Heart right ventricle (tissue), 16 donors: ENCODE results near the gene CCDC92B. TPM values are rescaled to one million over a fixed set of nuclear protein-coding genes. Genes with fewer than 3 reads are reported as not detected.

Experiments
- ATAC-seq, 8 donors: fragments of 200-7000 bp; cut with Tn5 transposase; one replicate each; pipeline ENCODE4 v1.9.1; 2020; ENCODE audit warnings: mild to moderate bottlenecking in 8 of 8, moderate library complexity in 8 of 8, moderate number of reproducible peaks in 1 of 8
- DNase-seq, 2 donors: peaks; one replicate each; pipeline ENCODE4 v3.0.0-alpha.2; 2020
- H3K27ac ChIP-seq, 10 donors: fragments of 200-600 bp; sonication (generic) in 2 of 10; one replicate each; pipeline versions ENCODE4 v1.5.0 to v1.8.0; 2020 to 2022; ENCODE audit warnings: mild to moderate bottlenecking in 3 of 10
- H3K27me3 ChIP-seq, 7 donors: fragments of 200-600 bp; one replicate each; pipeline ENCODE4 v1.8.0; 2021 to 2022; ENCODE audit warnings: mild to moderate bottlenecking in 2 of 7
- H3K36me3 ChIP-seq, 9 donors: fragments of 200-600 bp; sonication (generic) in 1 of 9; one replicate each; pipeline versions ENCODE4 v1.5.0 to v1.8.0; 2020 to 2022; ENCODE audit warnings: mild to moderate bottlenecking in 2 of 9
- H3K4me1 ChIP-seq, 9 donors: fragments of 200-600 bp; sonication (generic) in 1 of 9; one replicate each; pipeline versions ENCODE4 v1.5.0 to v1.8.0; 2020 to 2022; ENCODE audit warnings: mild to moderate bottlenecking in 4 of 9
- H3K4me3 ChIP-seq, 10 donors: fragments of 200-600 bp; sonication (generic) in 2 of 10; one replicate each; pipeline versions ENCODE4 v1.5.0 to v1.8.0; 2020 to 2022; ENCODE audit warnings: mild to moderate bottlenecking in 7 of 10, moderate library complexity in 2 of 10
- H3K9me3 ChIP-seq, 11 donors: fragments of 200-600 bp in 10 of 11; sonication (generic) in 2 of 11; one replicate each; pipeline versions ENCODE4 v1.5.0 to v1.8.0; 2013 to 2022; ENCODE audit warnings: mild to moderate bottlenecking in 2 of 11, control low read depth in 1 of 11, moderate library complexity in 1 of 11
- WGBS, 2 donors: extraction: QIAGEN DNeasy Blood & Tissue Kit; methylation state at CpG; one replicate each; pipeline ENCODE4 v1.1.7; 2013; ENCODE audit warnings: inconsistent platforms in 1 of 2; 5-methylcytosine and 5-hydroxymethylcytosine counted together
- intact Hi-C, 10 donors: fragments of 100-400 bp; cut with DNase I; formaldehyde crosslinking; loops; one replicate each; pipeline versions ENCODE4 v1.11.1 to v1.14.2; 2022
- polyA plus RNA-seq, 2 donors: library from polyadenylated mRNA; stranded (reverse); fragments of 200-250 nt; gene quantifications; one replicate each; pipeline ENCODE4 v1.2.3, GENCODE V29; 2013
- total RNA-seq, 10 donors: library from RNA; stranded (reverse); fragmentation: NEBNext Ultra II Directional in 3 of 10; extraction: Animal tissue kit (Norgen Biotek cat#: 25700) in 3 of 10; gene quantifications; one replicate each; pipeline versions ENCODE4 v1.2.1 to v1.2.4, GENCODE V29; 2021 to 2023
- TF ChIP-seq, protein P1 (sequence below), 9 donors: fragments of 200-600 bp; sonication (generic) in 2 of 9; IDR thresholded peaks; one replicate each; pipeline versions ENCODE4 v1.5.0 to v1.8.0; 2021 to 2022; ENCODE audit warnings: antibody characterized with exemption in 9 of 9, mild to moderate bottlenecking in 5 of 9, moderate library complexity in 1 of 9
- donor health status: Arrhythmogenic right ventricular cardiomyopathy.
- donor health status: ischemic (EF 13 %, LVEDD 7.1; RV severe dilation, severe dysfunction).
- donor health status: healthy with polysubstance abuse.
- donor health status: DM: no; HTN: yes; CAD: no.
- donor health status: DM: no; HTN: no; CAD: no.
- donor health status: ischemic (EF 25% LVEDD 6.9; RV normal size, moderate dysfunction).
- donor health status: ischemic (EF 25% LVEDD 5.7; RV mildly dilated, moderate dysfunction).
- donor health status: healthy.
- donor health status: DM: yes; HTN: yes; CAD: no.
- donor health status: Ischemic cardiomyopathy.
- donor health status: ischemic (EF 35%, LVEDD 5.7; RV mildly dilated, moderate dysfunction).
- donor health status: nonischemic (EF 11% LVEDD 7.7; RV severe dilation, severe dysfunction).
- donor health status: DM: yes; HTN: yes; CAD: no.
- donor health status: PGD.
- donor health status: ischemic (EF 29% LVEDD 5.4; RV normal size, mild dysfunction).
- donor health status: nonischemic (EF 23%, LVEDD 6.1; RV moderate dilation, normal function).

CCDC92B gene
- total and polyA plus RNA-seq, 12 donors: 0.06 to 0.44 (median 0.19) TPM

DNA sequence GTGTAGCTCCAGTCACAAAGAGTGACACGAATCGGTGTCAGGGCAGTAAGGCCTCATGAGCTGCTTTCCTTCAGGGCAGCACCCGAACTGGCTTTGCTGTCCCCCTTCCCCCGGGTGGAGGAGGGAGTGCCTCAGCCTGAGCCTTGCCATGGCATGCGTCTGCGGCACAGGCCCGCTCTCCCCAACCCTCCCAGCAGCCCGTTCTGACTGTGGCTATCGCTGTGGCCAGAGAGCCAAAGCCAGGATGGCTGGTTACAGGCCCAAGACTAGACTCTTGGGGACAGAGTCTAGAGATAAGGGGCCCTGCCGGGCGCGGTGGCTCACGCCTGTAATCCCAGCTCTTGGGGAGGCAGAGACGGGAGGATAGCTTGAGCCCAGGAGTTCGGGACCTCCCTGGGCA is 63.8 kb downstream of the CCDC92B start:
- H3K9me3 ChIP-seq: no peaks in the 10 kb centered on the region
- H3K4me3 ChIP-seq: no peak overlapping the region
- no peaks in the 10 kb centered on the region for H3K27me3 ChIP-seq
- H3K4me1 ChIP-seq: peaks cover 7 to 51% (median 33%) of the 10 kb centered on the region in 9 donors
- intact Hi-C loops: loop anchor here in 3 of 10 donors (10.0 kb wide), 2 partner anchors 91 to 171 kb away; partner anchors contain the start of genes METTL16 (in 2 of the 3) and PAFAH1B1 (in 1 of the 3)
- H3K27ac ChIP-seq: peak overlapping the region in 4 of 10 donors; percentile 43 to 68 (median 51)
- peak in 1 of 2 donors; percentile 20 for DNase-seq
- TF ChIP-seq, protein P1, sequence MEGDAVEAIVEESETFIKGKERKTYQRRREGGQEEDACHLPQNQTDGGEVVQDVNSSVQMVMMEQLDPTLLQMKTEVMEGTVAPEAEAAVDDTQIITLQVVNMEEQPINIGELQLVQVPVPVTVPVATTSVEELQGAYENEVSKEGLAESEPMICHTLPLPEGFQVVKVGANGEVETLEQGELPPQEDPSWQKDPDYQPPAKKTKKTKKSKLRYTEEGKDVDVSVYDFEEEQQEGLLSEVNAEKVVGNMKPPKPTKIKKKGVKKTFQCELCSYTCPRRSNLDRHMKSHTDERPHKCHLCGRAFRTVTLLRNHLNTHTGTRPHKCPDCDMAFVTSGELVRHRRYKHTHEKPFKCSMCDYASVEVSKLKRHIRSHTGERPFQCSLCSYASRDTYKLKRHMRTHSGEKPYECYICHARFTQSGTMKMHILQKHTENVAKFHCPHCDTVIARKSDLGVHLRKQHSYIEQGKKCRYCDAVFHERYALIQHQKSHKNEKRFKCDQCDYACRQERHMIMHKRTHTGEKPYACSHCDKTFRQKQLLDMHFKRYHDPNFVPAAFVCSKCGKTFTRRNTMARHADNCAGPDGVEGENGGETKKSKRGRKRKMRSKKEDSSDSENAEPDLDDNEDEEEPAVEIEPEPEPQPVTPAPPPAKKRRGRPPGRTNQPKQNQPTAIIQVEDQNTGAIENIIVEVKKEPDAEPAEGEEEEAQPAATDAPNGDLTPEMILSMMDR (IDR thresholded peaks at IDR 0.05): no peak
- WGBS, 2 donors: 71 to 76% methylated on average over 15 of the region's 15 CpGs
- ATAC-seq: peak in 2 of 8 donors; percentile 2
- peaks cover 0 to 64% (median 31%) of the 10 kb centered on the region in 9 donors for H3K36me3 ChIP-seq

DNA sequence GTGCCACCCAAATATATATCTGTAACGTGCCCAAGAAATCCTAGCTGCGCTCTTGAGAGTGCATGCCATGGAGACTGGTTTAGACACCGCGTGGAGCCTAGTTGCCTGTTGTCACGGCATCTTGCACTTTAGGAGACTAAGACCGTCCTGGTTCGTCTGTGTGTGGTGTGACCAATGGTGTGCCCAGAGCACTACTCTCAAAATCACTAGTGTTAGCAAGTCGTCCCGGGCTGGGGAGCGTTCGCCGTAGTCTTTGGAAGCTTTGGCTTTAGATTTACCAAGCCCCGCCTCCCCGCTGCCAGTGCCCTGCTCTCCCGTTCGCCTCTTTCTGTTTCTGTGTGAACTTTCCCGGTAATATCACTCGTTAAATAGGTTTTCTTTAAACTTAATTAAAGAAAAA is 64.9 kb downstream of the CCDC92B start:
- intact Hi-C loops: loop anchor here in 3 of 10 donors (10.0 kb wide), 2 partner anchors 90 to 170 kb away; partner anchors contain the start of genes METTL16 (in 2 of the 3) and PAFAH1B1 (in 1 of the 3)
- peaks cover 7 to 42% (median 30%) of the 10 kb centered on the region in 9 donors for H3K4me1 ChIP-seq
- no peak overlapping the region for H3K27ac ChIP-seq
- no peaks in the 10 kb centered on the region for H3K27me3 ChIP-seq
- WGBS, 2 donors: 91% methylated on average over 18 of the region's 18 CpGs
- ATAC-seq (no peak), DNase-seq (no peak)
- no peak overlapping the region for H3K4me3 ChIP-seq
- TF ChIP-seq, protein P1 (IDR thresholded peaks at IDR 0.05): no peak
- no peaks in the 10 kb centered on the region for H3K9me3 ChIP-seq
- H3K36me3 ChIP-seq: peaks cover 0 to 66% (median 33%) of the 10 kb centered on the region in 9 donors

DNA sequence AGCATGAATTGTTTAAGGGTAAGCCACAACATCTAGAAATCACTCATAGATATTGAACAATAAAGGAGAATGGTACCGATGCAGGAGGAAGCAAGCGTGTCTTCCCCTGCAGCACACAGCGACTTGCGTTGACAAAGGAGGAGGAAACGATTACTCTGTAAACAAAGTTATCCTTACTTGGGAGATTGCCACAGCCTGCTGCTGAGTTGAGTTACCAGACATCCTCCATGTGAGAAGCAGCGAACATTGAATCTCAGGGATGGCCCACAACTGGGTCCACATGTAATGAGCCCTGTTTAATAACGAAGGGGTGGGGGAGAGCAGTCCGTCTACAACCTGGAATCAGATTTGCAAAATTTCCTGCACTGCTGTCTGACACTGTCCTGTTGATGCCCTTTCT is 65.5 kb downstream of the CCDC92B start:
- H3K36me3 ChIP-seq: peaks cover 0 to 63% (median 33%) of the 10 kb centered on the region in 9 donors
- H3K9me3 ChIP-seq: no peaks in the 10 kb centered on the region
- intact Hi-C loops: loop anchor here in 3 of 10 donors (10.0 kb wide), 2 partner anchors 89 to 169 kb away; partner anchors contain the start of genes METTL16 (in 2 of the 3) and PAFAH1B1 (in 1 of the 3)
- no peak overlapping the region for H3K27ac ChIP-seq
- ATAC-seq (no peak), DNase-seq (no peak)
- WGBS, 2 donors: 59 to 70% methylated on average over 8 of the region's 8 CpGs
- H3K4me3 ChIP-seq: no peak overlapping the region
- peaks cover 2 to 36% (median 24%) of the 10 kb centered on the region in 9 donors for H3K4me1 ChIP-seq
- TF ChIP-seq, protein P1 (IDR thresholded peaks at IDR 0.05): no peak
- H3K27me3 ChIP-seq: no peaks in the 10 kb centered on the region

DNA sequence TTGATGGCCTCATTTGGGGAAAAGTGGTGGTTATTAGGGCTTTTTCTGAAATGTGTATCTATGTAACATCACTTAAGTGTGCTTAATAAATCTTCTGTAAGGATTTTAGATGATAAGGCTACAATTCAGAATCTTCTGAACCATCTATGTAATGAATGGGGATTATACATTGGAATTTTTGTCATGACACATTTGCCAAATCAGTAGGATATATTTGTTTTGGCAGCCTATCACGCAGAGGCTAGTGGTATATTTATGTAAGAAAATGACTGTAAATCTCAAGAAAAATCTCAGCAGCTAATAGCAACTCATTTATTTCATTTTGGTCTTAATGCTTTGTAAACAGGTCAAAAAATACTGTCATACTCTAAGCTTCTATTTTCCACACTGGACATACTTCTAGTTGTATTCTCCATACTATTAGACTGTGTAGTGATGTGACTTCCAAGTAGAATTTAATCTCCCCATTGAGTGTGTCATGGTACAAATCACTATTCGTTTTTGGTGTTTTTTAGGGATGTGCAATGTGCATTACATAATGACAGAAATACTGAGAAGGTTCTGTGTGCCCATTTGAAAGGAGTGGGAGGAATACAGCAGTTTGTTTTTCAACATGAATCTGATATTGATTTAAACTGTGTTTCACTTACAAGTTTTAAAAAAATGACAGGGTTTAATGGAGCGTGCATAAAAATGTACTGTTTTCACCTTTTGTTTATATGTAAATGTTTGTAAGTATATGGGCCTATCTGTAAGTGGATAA is 67.1 kb downstream of the CCDC92B start:
- Histone ChIP-seq H3K27ac (no peak overlapping the region), H3K9me3 (no peaks in the 10 kb centered on the region), H3K4me1 (peaks cover 0 to 27% (median 16%) of the 10 kb centered on the region in 9 donors), H3K4me3 (no peak overlapping the region), H3K27me3 (no peaks in the 10 kb centered on the region), H3K36me3 (peaks cover 0 to 77% (median 47%) of the 10 kb centered on the region in 9 donors)
- 77 to 86% methylated on average over 3 of the region's 3 CpGs for WGBS, 2 donors
- ATAC-seq (no peak), DNase-seq (no peak)
- intact Hi-C loops: loop anchor here in 3 of 10 donors (10.0 kb wide), 2 partner anchors 88 to 168 kb away; partner anchors contain the start of genes METTL16 (in 2 of the 3) and PAFAH1B1 (in 1 of the 3)
- TF ChIP-seq, protein P1 (IDR thresholded peaks at IDR 0.05): no peak
